Measurements from ENCODE around the gene ABHD16B.

Gene ABHD16B

GRCh38 chr20:63903796-63904561 lies 42.7 kb downstream of the ABHD16B start:
- no peak for DNase-seq (ENCODE audit: low spot score)
- no peak overlapping the region for H3K27ac ChIP-seq

GRCh38 chr20:63908008-63908682 lies 46.8 kb downstream of the ABHD16B start:
- no peak for DNase-seq (ENCODE audit: low spot score)
- H3K4me3 ChIP-seq = no peak overlapping the region
- TF ChIP-seq CTCF (IDR thresholded peaks at IDR 0.05) = no peak
- H3K27ac ChIP-seq = no peak overlapping the region

More at GRCh38 chr20:63903796-63904561, 42.7 kb downstream of the ABHD16B start:
- no peak overlapping the region for H3K4me3 ChIP-seq
- TF ChIP-seq CTCF (IDR thresholded peaks at IDR 0.05) = no peak

- no peak overlapping the region for H3K4me3 ChIP-seq
- no peak overlapping the region for H3K27ac ChIP-seq
- no peak for DNase-seq (ENCODE audit: low spot score)
- TF ChIP-seq CTCF (IDR thresholded peaks at IDR 0.05) = no peak
These were observed 49.9 kb downstream of the ABHD16B start for GRCh38 chr20:63911176-63911575.

Measured in coronary artery (tissue), 2 donors.